MM.1S (cell line): Measurements from ENCODE around the gene KIN.

ENCODE experiments used
- CTCF ChIP-seq: fragments of 300-600 bp; sonication (generic); IDR thresholded peaks from 2 replicates; pipeline ENCODE4 v1.5.1; 2016; ENCODE audit warnings: antibody characterized with exemption, low read length, mixed read lengths
- EZH2 ChIP-seq: fragments of 300-600 bp; sonication (generic); optimal IDR thresholded peaks from 2 replicates; pipeline ENCODE3; 2017; ENCODE audit warnings: low read depth, mild to moderate bottlenecking, antibody characterized with exemption, low read length, mixed read lengths
- EZH2phosphoT487 ChIP-seq: fragments of 300-600 bp; sonication (generic); IDR thresholded peaks from 2 replicates; pipeline ENCODE4 v1.6.1; 2018; ENCODE audit warnings: antibody characterized with exemption, low read length

- no peak for TF ChIP-seq CTCF
- TF ChIP-seq EZH2phosphoT487: no peak
- TF ChIP-seq EZH2: no peak
Observed at GRCh38 chr10:7763929-7764328, 23.9 kb downstream of the KIN start.
